ENCODE data around the gene NEMP2. TPM values are rescaled to one million over a fixed set of nuclear protein-coding genes. Genes with fewer than 3 reads are reported as not detected.

NEMP2 gene
- total RNA-seq, 4 donors from 2014 or later: 1.6 to 3.4 (median 2.9) TPM

DNA sequence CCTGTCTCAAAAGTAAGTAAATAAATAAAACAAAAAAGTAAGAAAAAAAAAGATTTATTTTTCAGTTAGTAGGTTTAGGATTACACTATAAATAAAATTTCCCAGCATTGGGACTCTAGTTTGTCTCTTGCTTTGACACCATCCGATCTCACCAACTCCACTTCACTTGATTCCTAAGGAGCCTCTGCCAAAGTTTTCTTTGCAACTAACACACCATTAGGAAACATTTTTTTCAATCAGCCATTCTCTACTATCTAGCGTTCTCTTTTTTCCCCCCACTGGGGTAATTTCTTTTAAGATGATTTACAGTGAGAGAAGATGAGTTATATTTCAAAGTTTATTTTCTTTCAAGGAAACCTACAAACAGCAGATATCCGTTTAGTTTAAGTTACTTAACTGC, 10.6 kb upstream of the NEMP2 start:
- Histone ChIP-seq H3K9me3 (peaks cover 2% of the 10 kb centered on the region), H3K27ac (no peak overlapping the region), H3K27me3 (no peaks in the 10 kb centered on the region), H3K36me3 (no peaks in the 10 kb centered on the region), H3K4me3 (peak overlapping the region; percentile 15), H3K4me1 (peaks cover 5% of the 10 kb centered on the region)
- WGBS: 46% methylated on average over 3 of the region's 3 CpGs
- DNase-seq (ENCODE audit: low spot score in 2 of 2): no peak
- TF ChIP-seq POLR2AphosphoS5 (IDR thresholded peaks at IDR 0.05) (no peak), CTCF (IDR thresholded peaks at IDR 0.05) (no peak), EP300 (IDR thresholded peaks at IDR 0.05) (no peak), POLR2A (IDR thresholded peaks at IDR 0.05) (no peak)

DNA sequence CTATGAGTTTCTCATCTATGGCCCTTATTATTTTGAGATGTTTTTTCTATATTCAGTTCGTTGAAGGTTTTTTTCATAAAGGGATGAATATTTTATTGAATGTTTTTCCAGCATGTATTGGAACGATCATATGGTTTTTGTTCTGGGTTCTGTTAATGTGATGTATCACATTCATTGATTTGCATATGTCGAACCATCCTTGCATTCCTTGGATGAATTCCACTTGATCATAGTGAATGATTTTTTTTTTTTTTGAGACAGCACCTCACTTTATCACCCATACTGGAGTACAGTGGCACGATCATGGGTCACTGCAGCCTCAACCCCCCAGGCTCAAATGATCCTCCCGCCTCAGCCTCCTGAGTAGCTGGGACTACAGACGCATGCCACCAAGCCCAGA, 5.5 kb upstream of the NEMP2 start:
- Histone ChIP-seq H3K27me3 (no peaks in the 10 kb centered on the region), H3K27ac (no peak overlapping the region), H3K9me3 (peaks cover 21% of the 10 kb centered on the region), H3K36me3 (no peaks in the 10 kb centered on the region), H3K4me1 (peaks cover 8% of the 10 kb centered on the region), H3K4me3 (no peak overlapping the region)
- WGBS: 89% methylated on average over 6 of the region's 6 CpGs
- DNase-seq (ENCODE audit: low spot score in 2 of 2): no peak
- TF ChIP-seq POLR2A (IDR thresholded peaks at IDR 0.05): no peak
- TF ChIP-seq CTCF (IDR thresholded peaks at IDR 0.05): no peak
- no peak for TF ChIP-seq EP300 (IDR thresholded peaks at IDR 0.05)
- TF ChIP-seq POLR2AphosphoS5 (IDR thresholded peaks at IDR 0.05): no peak

GRCh38 chr2:190538201-190538600, 3.7 kb upstream of the NEMP2 start:
- Histone ChIP-seq H3K9me3 (peaks cover 21% of the 10 kb centered on the region), H3K4me1 (peaks cover 15% of the 10 kb centered on the region), H3K4me3 (no peak overlapping the region), H3K36me3 (no peaks in the 10 kb centered on the region), H3K27ac (no peak overlapping the region), H3K27me3 (no peaks in the 10 kb centered on the region)
- TF ChIP-seq EP300 (IDR thresholded peaks at IDR 0.05) (no peak), POLR2AphosphoS5 (IDR thresholded peaks at IDR 0.05) (no peak), POLR2A (IDR thresholded peaks at IDR 0.05) (no peak), CTCF (IDR thresholded peaks at IDR 0.05) (no peak)
- DNase-seq (ENCODE audit: low spot score in 2 of 2): no peak

GRCh38 chr2:190537765-190538164, 3.2 kb upstream of the NEMP2 start:
- H3K27me3 ChIP-seq: no peaks in the 10 kb centered on the region
- no peak for DNase-seq (ENCODE audit: low spot score in 2 of 2)
- no peak for TF ChIP-seq POLR2AphosphoS5 (IDR thresholded peaks at IDR 0.05)
- TF ChIP-seq POLR2A (IDR thresholded peaks at IDR 0.05): no peak
- TF ChIP-seq EP300 (IDR thresholded peaks at IDR 0.05): no peak
- no peak for TF ChIP-seq CTCF (IDR thresholded peaks at IDR 0.05)
- no peaks in the 10 kb centered on the region for H3K36me3 ChIP-seq
- H3K27ac ChIP-seq: no peak overlapping the region
- peaks cover 16% of the 10 kb centered on the region for H3K4me1 ChIP-seq
- 83% methylated on average over 1 of the region's 1 CpG for WGBS
- no peak overlapping the region for H3K4me3 ChIP-seq
- peaks cover 21% of the 10 kb centered on the region for H3K9me3 ChIP-seq

DNA sequence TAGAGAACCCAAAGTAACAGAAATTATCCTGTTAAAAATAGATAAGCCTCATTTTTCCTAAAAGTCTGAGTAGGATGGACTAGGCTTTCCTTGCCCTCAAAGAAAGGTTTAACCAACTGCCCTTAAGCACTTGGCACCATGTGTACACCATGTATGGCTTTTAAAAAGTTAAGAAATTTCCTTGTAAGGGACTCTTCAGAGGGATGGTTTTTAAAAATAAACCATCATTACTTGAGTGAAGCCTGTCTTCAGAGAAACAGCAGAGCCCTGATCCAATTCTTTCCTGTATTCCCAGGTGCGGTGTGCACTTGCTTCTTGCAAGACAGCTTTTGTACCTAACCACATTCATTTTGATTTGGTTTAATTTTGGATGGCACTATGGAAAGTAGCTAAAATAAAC, 1.1 kb upstream of the NEMP2 start:
- TF ChIP-seq POLR2AphosphoS5 (IDR thresholded peaks at IDR 0.05): no peak
- no peak for TF ChIP-seq POLR2A (IDR thresholded peaks at IDR 0.05)
- no peak for TF ChIP-seq CTCF (IDR thresholded peaks at IDR 0.05)
- TF ChIP-seq EP300 (IDR thresholded peaks at IDR 0.05): no peak
- Histone ChIP-seq H3K36me3 (no peaks in the 10 kb centered on the region), H3K4me3 (peak overlapping the region; percentile 90), H3K4me1 (peaks cover 29% of the 10 kb centered on the region), H3K9me3 (peaks cover 21% of the 10 kb centered on the region), H3K27me3 (no peaks in the 10 kb centered on the region), H3K27ac (peak overlapping the region; percentile 98)
- 47% methylated on average over 1 of the region's 1 CpG for WGBS
- DNase-seq (ENCODE audit: low spot score in 2 of 2): no peak

Data from suprapubic skin (tissue), 4 donors.